ENCODE results near the gene NPHP4.

GRCh38 chr1:6040861-6041415 is 48.7 kb upstream of the NPHP4 start:
- no peak for TF ChIP-seq YY1 (IDR thresholded peaks at IDR 0.05; ENCODE audit: insufficient read depth, insufficient read length)
- TF ChIP-seq ZNF274 (IDR thresholded peaks at IDR 0.05; ENCODE audit: low read depth, low read length), result no peak
